OCI-M1 (cell line): Measurements from ENCODE around the gene TRPV2.

Experiments used
- DNase-seq: peaks from one replicate; lab custom pipeline; 2025; lab: John Stamatoyannopoulos, UW

The TRPV2 gene

GRCh38 chr17:16455997-16456741 is 40.8 kb downstream of the TRPV2 start:
- DNase-seq, result no peak

GRCh38 chr17:16456742-16457316 is 41.5 kb downstream of the TRPV2 start:
- DNase-seq, result no peak

- DNase-seq, result no peak
These were observed 43.9 kb downstream of the TRPV2 start for GRCh38 chr17:16459271-16459670.

GRCh38 chr17:16459855-16460550 is 44.6 kb downstream of the TRPV2 start:
- DNase-seq, result no peak

- no peak for DNase-seq
These were observed 45.6 kb downstream of the TRPV2 start for GRCh38 chr17:16460796-16461605.

DNA sequence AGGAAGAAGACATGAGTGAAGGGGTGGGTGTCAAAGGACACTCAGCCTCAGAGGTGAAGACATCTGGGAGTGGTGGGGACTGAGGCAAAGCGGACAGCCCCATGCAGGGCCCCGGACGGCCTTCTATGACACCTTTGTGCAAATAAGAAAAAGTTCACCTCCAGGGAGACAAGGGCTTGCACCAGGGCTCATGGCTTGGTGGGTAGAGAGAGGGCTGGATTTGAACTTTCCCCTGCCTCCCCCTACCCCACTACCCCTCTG is 46.2 kb downstream of the TRPV2 start:
- DNase-seq, result no peak

- DNase-seq, result no peak
These were observed 46.9 kb downstream of the TRPV2 start for GRCh38 chr17:16462070-16462864.

GRCh38 chr17:16463358-16464302 is 48.3 kb downstream of the TRPV2 start:
- DNase-seq, result no peak

DNA sequence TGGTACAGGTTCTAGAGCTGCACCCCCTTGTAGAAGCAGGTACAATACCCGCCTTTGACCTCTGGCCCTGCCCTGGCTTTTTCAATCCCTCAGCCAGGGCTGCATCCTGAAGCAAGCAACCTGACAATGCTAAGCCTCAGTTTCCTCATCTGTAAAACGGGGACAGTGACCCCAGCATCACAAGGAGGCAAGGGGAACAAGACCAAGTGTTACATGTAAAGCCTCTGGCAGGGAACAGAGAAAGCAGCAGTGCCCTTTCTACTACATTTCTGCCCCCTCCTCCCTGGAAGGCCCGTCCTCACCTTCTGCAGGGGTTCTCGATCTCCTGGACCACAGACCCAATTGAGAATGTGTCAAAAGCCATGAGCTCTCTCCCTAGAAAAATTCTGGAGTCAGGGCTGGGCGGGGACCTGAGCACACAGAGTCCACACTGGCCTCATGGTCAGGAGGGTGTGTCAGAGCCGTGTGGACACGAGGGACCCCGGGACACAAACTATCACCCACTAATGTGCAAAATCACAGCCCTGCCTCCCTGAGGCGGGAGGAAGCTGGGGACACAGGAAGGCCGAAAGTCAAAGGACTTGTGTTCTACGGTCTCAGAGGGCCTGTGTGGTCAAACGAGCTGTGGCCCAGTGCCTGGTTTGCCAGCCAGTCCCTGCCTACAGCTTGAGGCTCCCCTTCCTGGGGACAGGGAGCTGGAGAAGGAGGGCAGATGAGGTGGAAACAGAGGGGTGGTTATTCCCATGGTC is 49.1 kb downstream of the TRPV2 start:
- DNase-seq, result no peak

DNA sequence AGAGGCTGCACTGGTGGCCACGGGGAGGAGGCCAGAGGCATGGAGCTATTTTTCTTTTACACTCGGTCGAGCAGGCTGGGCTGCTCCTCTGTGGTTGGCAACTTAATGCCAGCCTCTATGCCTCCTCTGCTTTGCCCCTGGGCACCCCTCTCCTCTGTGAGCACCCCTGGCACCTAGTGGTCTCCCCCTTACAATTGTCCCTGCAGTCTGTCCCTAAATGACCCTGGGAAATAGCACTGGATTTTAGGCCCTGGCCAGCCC is 49.6 kb downstream of the TRPV2 start:
- DNase-seq, result no peak

DNA sequence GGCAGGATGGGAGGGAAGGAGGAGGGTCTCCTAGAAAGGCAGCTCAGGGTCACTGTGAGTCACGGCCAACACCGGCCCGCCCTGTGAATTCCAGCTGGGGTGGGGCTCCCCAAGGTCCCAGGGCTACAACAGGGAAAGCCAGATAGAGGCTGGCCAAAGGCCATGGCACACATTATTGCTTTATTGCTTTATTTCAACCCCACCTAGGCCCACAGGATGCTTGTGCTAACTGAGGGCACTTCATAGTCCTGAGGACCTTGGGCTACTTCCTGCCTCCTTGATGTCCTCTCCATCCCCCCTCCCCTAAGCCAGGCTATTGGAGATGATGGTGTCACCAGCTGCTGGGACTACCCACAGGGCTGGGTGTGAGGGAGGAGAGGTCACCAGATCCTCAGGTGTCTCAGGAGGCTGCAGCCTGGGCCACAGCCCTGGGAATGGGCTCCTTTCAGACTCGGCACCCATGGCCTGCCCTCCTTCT is 50.5 kb downstream of the TRPV2 start:
- no peak for DNase-seq

DNA sequence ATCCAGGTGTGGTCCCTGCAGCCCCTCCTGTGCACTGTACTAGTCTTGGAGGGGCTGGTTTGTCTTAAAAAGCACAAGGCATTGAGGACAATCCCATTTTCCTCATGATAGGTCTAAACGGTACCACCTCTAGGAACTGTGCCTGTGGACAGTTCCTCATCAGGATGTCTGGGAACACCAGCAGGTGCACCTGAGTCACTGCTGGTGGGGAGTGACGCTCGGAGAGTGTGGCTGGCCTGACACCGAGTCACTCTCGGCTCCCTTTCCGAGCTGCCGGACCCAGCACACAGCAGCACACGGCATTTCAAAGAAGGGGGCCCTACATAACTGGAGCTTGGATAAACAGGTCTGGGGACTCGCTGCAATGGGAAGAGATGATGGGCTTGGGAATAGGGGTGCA is 51.0 kb downstream of the TRPV2 start:
- DNase-seq, result no peak

DNA sequence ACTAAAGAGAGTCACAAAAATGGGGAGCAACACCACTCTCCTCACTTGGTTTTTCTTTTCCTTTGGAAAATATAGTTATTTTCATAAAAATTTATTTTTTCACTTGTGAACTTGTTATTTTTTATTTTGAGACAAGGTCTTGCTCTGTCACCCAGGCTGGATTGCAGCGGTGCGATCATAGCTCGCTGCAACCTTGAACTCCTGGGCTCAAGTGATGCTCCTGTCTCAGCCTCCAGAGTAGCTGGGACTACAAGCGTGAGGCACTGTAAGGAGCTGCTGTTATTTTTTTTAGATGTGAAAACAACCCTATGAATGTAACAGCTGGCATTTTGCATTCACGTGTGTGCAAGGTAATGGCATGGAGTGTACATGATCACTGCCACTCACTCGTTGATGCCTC is 51.7 kb downstream of the TRPV2 start:
- DNase-seq, result no peak

- no peak for DNase-seq
These were observed 52.5 kb downstream of the TRPV2 start for GRCh38 chr17:16467886-16468285.

DNA sequence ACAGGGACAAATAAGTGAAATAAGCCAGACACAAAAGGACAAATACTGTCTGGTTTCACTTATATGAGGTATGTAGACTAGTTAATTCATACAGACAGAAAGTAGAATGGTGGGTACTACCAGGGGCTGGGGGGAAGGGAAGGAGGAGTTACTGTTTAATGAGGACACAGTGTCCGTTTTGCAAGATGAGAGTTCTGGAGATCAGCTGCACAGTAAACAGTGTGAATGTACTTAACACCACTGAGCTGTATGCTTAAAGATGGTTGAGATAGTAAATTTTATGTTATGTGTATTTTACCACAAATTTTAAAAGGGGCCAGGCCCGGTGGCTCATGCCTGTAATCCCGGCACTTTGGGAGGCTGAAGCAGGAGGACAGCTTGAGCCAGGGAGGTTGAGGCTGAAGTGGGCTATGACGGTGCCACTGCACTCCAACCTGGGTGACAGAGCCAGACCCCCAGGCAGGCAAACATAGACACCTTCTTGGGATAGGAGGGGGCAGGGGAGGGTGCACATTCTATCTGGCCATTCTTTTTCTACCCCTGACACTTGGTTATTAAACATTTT is 53.1 kb downstream of the TRPV2 start:
- DNase-seq, result no peak

GRCh38 chr17:16470265-16470664 is 54.9 kb downstream of the TRPV2 start:
- no peak for DNase-seq

DNA sequence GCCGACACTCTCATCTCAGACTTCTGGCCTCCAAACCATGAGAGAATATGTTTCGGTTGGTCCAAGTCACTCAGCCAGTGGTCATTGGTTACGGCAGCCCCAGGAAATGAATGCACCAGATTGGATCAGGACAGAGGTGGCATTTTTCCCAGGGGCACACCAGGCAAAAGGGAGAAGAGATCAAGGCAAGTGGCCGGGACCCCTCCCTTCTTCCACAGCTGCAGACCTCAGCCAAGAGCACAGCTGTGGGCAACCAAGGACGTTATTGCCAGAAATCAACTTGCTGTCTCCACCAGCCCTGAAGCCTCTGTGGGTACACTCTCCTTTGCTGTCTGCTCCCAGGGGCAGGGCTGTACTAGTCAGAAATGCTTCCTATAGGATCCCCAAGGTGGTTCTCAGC is 55.9 kb downstream of the TRPV2 start:
- no peak for DNase-seq

DNA sequence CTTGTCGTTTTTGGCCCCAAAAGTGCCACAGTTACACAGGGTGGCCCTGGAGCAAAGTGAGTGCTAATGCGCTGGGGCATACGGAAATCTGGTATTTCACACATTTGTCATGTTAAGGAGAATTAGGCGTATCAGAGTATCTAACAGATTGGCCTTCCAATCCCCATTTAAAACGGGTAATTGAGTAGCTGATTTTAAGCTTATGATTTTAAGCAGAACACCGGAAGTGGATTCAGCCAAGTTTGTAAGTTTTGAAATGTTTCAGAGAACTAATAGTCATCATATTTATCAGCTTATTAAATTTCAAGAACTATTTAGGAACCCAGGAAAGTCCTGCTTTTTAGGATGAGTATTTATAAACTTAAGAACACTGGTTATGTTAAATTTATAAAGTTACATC is 57.2 kb downstream of the TRPV2 start:
- no peak for DNase-seq

- DNase-seq, result no peak
These were observed 58.0 kb downstream of the TRPV2 start for GRCh38 chr17:16473044-16474011.
